SU-DHL-6 (cell line): ENCODE results near the gene KIF5C.

Experiments used
- EZH2phosphoT487 ChIP-seq: fragments of 200-600 bp; sonication (generic), shearing (Covaris generic); conservative IDR thresholded peaks from 2 replicates; pipeline ENCODE4 v1.6.1; 2018; ENCODE audit warnings: mild to moderate bottlenecking, antibody characterized with exemption, low read length, moderate library complexity, mixed read lengths
- TF ChIP-seq, protein P1 (sequence below): fragments of 200-600 bp; sonication (generic); IDR thresholded peaks from one replicate; pipeline ENCODE4 v1.5.1; 2017; ENCODE audit warnings: antibody characterized with exemption, mild to moderate bottlenecking, low read length, moderate library complexity; ENCODE audit not compliant: insufficient read depth, poor library complexity, severe bottlenecking

DNA sequence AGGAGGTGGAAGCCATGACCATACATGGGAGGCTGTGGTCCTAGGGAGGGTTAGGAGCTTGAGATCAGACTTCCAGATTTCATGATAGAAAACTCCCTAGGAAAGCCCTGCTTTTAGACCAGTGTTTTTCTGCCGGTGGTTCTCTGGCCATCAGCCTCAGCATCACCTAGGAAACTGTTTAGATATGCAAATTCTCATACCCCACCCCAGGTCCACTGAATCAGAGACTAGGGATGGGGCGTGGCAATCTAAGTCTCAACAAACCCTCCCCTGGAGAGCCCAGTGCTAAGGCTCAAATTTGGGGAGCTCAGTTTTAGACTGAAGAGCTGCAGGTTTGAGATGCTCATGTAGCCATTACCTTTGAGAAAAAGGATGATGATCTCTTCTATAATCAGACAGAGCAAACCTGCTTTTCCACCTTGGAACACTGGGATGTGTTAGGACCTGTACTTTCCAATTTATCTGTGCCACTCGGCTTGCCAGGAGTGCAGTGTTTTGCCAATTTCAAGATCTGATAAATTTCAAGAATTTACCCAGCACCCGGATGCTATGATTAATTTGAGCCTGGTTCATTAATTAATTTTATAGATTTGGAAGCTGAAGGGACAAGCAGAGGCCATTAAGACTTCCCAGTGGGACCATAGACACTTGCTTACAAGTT, 132.0 kb downstream of the KIF5C start:
- TF ChIP-seq, protein P1, sequence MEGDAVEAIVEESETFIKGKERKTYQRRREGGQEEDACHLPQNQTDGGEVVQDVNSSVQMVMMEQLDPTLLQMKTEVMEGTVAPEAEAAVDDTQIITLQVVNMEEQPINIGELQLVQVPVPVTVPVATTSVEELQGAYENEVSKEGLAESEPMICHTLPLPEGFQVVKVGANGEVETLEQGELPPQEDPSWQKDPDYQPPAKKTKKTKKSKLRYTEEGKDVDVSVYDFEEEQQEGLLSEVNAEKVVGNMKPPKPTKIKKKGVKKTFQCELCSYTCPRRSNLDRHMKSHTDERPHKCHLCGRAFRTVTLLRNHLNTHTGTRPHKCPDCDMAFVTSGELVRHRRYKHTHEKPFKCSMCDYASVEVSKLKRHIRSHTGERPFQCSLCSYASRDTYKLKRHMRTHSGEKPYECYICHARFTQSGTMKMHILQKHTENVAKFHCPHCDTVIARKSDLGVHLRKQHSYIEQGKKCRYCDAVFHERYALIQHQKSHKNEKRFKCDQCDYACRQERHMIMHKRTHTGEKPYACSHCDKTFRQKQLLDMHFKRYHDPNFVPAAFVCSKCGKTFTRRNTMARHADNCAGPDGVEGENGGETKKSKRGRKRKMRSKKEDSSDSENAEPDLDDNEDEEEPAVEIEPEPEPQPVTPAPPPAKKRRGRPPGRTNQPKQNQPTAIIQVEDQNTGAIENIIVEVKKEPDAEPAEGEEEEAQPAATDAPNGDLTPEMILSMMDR = no peak
- TF ChIP-seq EZH2phosphoT487 = no peak
